Fibroblast of lung (primary cell): ENCODE data around the gene POLR1E.

Source experiments
- CTCF ChIP-seq, 2 donors: IDR thresholded peaks in 1 of 2; conservative IDR thresholded peaks in 1 of 2; 1 replicate in 1 of 2; 2 replicates in 1 of 2; pipeline ENCODE4 v1.5.1; 2011 to 2012; ENCODE audit warnings: low read length in 2 of 2, control low read depth in 1 of 2, inconsistent platforms in 1 of 2, low read depth in 1 of 2, mild to moderate bottlenecking in 1 of 2
- EZH2 ChIP-seq: IDR thresholded peaks from 2 replicates; pipeline ENCODE4 v1.5.1; 2012; ENCODE audit warnings: low read length, control low read depth, mild to moderate bottlenecking; ENCODE audit errors: missing control alignments

DNA sequence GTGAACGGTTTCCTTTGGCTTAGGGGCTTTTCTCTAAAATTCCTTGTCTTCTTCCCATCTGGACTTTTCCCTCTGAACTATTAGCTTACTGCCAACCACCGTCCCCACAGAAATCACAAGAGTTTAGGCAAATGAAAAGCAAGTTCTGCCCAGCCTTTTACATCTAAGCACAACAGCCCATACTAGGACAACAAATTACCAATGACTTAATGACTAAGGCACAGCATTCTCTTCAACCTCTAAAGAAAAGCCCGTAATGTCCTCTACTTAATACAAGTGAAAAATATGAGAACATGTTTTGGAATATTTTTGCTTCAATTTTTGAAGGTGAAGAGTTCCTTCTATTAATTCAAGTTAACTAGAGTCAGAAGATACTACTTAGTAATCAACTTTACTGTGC lies 21.7 kb upstream of the POLR1E start:
- TF ChIP-seq CTCF (conservative IDR thresholded peaks at IDR 0.05 in 1 of 2, IDR thresholded peaks at IDR 0.05 in 1 of 2; ENCODE audit: low read depth in 1 of 2, low read length in 2 of 2) (no peak), EZH2 (no peak)
